HepG2 (cell line): ENCODE measurements around the gene HAT1. TPM values are rescaled to one million over a fixed set of nuclear protein-coding genes. Genes with fewer than 3 reads are reported as not detected.
A peak's percentile ranks its signal among the peaks of the same experiment; 100 is the strongest.

Source experiments
- ATF5 ChIP-seq: sonication (generic); formaldehyde crosslinking; IDR thresholded peaks from 2 replicates; pipeline ENCODE4 v1.4.0; 2020; ENCODE audit warnings: mild to moderate bottlenecking, low read depth, missing genetic modification reagents
- BRD4 ChIP-seq: sonication (generic); formaldehyde crosslinking; IDR thresholded peaks from 2 replicates; pipeline ENCODE4 v1.4.0; 2020; ENCODE audit warnings: missing genetic modification reagents
- KDM4B ChIP-seq: sonication (generic); formaldehyde crosslinking; IDR thresholded peaks from 2 replicates; pipeline ENCODE4 v1.4.0; 2020; ENCODE audit warnings: missing genetic modification reagents
- NCOA1 ChIP-seq: sonication (generic); formaldehyde crosslinking; IDR thresholded peaks from 2 replicates; pipeline ENCODE4 v1.9.0; 2021; ENCODE audit warnings: missing genetic modification reagents
- PAX8 ChIP-seq: sonication (generic); formaldehyde crosslinking; IDR thresholded peaks from 2 replicates; pipeline ENCODE4 v1.8.0; 2022; ENCODE audit warnings: mild to moderate bottlenecking, missing genetic modification reagents, borderline replicate concordance
- PHF21A ChIP-seq: sonication (generic); formaldehyde crosslinking; IDR thresholded peaks from 2 replicates; pipeline ENCODE4 v1.5.0; 2020; ENCODE audit warnings: mild to moderate bottlenecking, missing genetic modification reagents
- POLR2A ChIP-seq, 2 experiments: IDR thresholded peaks; 2 replicates each; pipeline ENCODE4 v1.6.1; 2011; ENCODE audit warnings: low read depth in 2 of 2, low read length in 2 of 2, mild to moderate bottlenecking in 1 of 2, moderate library complexity in 1 of 2; ENCODE audit not compliant: insufficient read depth in 1 of 2
- RARG ChIP-seq: sonication (generic); formaldehyde crosslinking; IDR thresholded peaks from 2 replicates; pipeline ENCODE4 v1.4.0; 2020; ENCODE audit warnings: low read depth, mild to moderate bottlenecking, missing genetic modification reagents
- REST ChIP-seq, 2 experiments: IDR thresholded peaks; 2 replicates each; pipeline ENCODE4 v1.6.1; 2011 to 2012; ENCODE audit warnings: low read length in 2 of 2, borderline replicate concordance in 1 of 2, low read depth in 1 of 2, mild to moderate bottlenecking in 1 of 2, moderate library complexity in 1 of 2
- SAFB2 ChIP-seq: sonication (generic); formaldehyde crosslinking; IDR thresholded peaks from 2 replicates; pipeline ENCODE4 v1.5.1; 2020; ENCODE audit warnings: missing genetic modification reagents, low read depth, mild to moderate bottlenecking, borderline replicate concordance
- SP140L ChIP-seq: sonication (generic); formaldehyde crosslinking; IDR thresholded peaks from 2 replicates; pipeline ENCODE4 v1.4.0; 2020; ENCODE audit warnings: missing genetic modification reagents, borderline replicate concordance
- TFDP2 ChIP-seq: sonication (generic); formaldehyde crosslinking; IDR thresholded peaks from 2 replicates; pipeline ENCODE4 v1.4.0; 2020; ENCODE audit warnings: missing genetic modification reagents
- THAP8 ChIP-seq: sonication (generic); formaldehyde crosslinking; IDR thresholded peaks from 2 replicates; pipeline ENCODE4 v1.5.1; 2020; ENCODE audit warnings: missing genetic modification reagents, mild to moderate bottlenecking, borderline replicate concordance
- TSC22D2 ChIP-seq: sonication (generic); formaldehyde crosslinking; IDR thresholded peaks from 2 replicates; pipeline ENCODE4 v1.5.1; 2020; ENCODE audit warnings: missing genetic modification reagents, mild to moderate bottlenecking, borderline replicate concordance
- ZBTB8A ChIP-seq: sonication (generic); formaldehyde crosslinking; IDR thresholded peaks from 2 replicates; pipeline ENCODE4 v1.4.0; 2020; ENCODE audit warnings: mild to moderate bottlenecking, low read depth, missing genetic modification reagents, borderline replicate concordance
- ZMYM2 ChIP-seq: sonication (generic); formaldehyde crosslinking; IDR thresholded peaks from 2 replicates; pipeline ENCODE4 v1.8.0; 2022; ENCODE audit warnings: mild to moderate bottlenecking, missing genetic modification reagents
- ZMYM3 ChIP-seq: sonication (generic); formaldehyde crosslinking; IDR thresholded peaks from 2 replicates; pipeline ENCODE4 v1.5.1; 2020; ENCODE audit warnings: mild to moderate bottlenecking, missing genetic modification reagents
- ZNF430 ChIP-seq: sonication (generic); formaldehyde crosslinking; IDR thresholded peaks from 2 replicates; pipeline ENCODE4 v1.9.0; 2021; ENCODE audit warnings: mild to moderate bottlenecking, missing genetic modification reagents
- ZNF580 ChIP-seq: IDR thresholded peaks from 2 replicates; pipeline ENCODE4 v1.6.1; 2016; ENCODE audit warnings: low read depth, borderline replicate concordance
- ZNF709 ChIP-seq: sonication (generic); formaldehyde crosslinking; IDR thresholded peaks from 2 replicates; pipeline ENCODE4 v1.5.0; 2020; ENCODE audit warnings: mild to moderate bottlenecking, missing genetic modification reagents
- ZNF878 ChIP-seq: sonication (generic); formaldehyde crosslinking; IDR thresholded peaks from 2 replicates; pipeline ENCODE4 v1.8.1; 2023; ENCODE audit warnings: mild to moderate bottlenecking, missing genetic modification reagents, moderate library complexity
- polyA plus RNA-seq, 8 experiments: library from polyadenylated mRNA; depleted of rRNA in 3 of 8; stranded (reverse) in 7 of 8; unstranded in 1 of 8; fragments of >200 nt; fragmentation: Illumina TruSeq in 4 of 8; extraction: Trizol in 4 of 8; gene quantifications; 2 replicates each; pipeline versions ENCODE4 v1.2.1 to v1.2.3, GENCODE V29; 2011 to 2016; ENCODE audit warnings: low read depth in 4 of 8, missing spikeins in 1 of 8, mixed read lengths in 1 of 8; ENCODE audit not compliant: insufficient read depth in 1 of 8
- total RNA-seq, 5 experiments: library from RNA; depleted of rRNA; stranded (reverse); fragments of >200 nt; fragmentation: Illumina TruSeq; extraction: Trizol; gene quantifications; 2 replicates each; pipeline ENCODE4 v1.2.3, GENCODE V29; 2016; ENCODE audit warnings: low read depth in 1 of 5

HAT1 gene
- total and polyA plus RNA-seq, 2 of the 13 experiments (the other 11 are each of a cell fraction or from before 2014, with no cell fraction given) = 45.4 to 119 TPM

- TF ChIP-seq REST (IDR thresholded peaks at IDR 0.05; ENCODE audit: borderline replicate concordance in 1 of 2, low read depth in 1 of 2, low read length in 2 of 2) = peak in 1 of 2 experiments; percentile 54; a peak in 1 of 4 replicates
- TF ChIP-seq THAP8 (CRISPR knock-in tag) = no peak
- TF ChIP-seq ZNF709 (CRISPR knock-in tag) = peak; percentile 74; the same call in 1 of the 2 replicates
- peak; percentile 95 for TF ChIP-seq TFDP2 (CRISPR knock-in tag)
- TF ChIP-seq RARG (CRISPR knock-in tag) = 0 out of 2 replicates have a peak, but pooled peaks have one; percentile 5
- TF ChIP-seq ZMYM3 (CRISPR knock-in tag) = no peak
- 0 out of 2 replicates have a peak, but pooled peaks have one; percentile 16 for TF ChIP-seq ATF5
- peak; percentile 46; the same call in 1 of the 2 replicates for TF ChIP-seq ZNF580 (CRISPR knock-in tag)
- peak; percentile 26; the same call in 1 of the 2 replicates for TF ChIP-seq ZBTB8A (CRISPR knock-in tag)
- TF ChIP-seq KDM4B (CRISPR knock-in tag) = no peak
- TF ChIP-seq ZMYM2 (CRISPR knock-in tag) = peak; percentile 78
- TF ChIP-seq BRD4 (CRISPR knock-in tag) = peak; percentile 76; the same call in 1 of the 2 replicates
- peak; percentile 79; the same call in 1 of the 2 replicates for TF ChIP-seq TSC22D2 (CRISPR knock-in tag)
- TF ChIP-seq SAFB2 (CRISPR knock-in tag) = peak; percentile 23; the same call in 1 of the 2 replicates
- TF ChIP-seq POLR2A (IDR thresholded peaks at IDR 0.05; ENCODE audit: insufficient read depth in 1 of 2, low read depth in 2 of 2, low read length in 2 of 2) = peak in 1 of 2 experiments; percentile 81; a peak in 3 of 4 replicates
- TF ChIP-seq ZNF430 (CRISPR knock-in tag) = peak; percentile 94
- peak; percentile 79 for TF ChIP-seq PHF21A (CRISPR knock-in tag)
- no peak; the same call in 1 of the 2 replicates for TF ChIP-seq ZNF878 (CRISPR knock-in tag)
- peak; percentile 79; the same call in 1 of the 2 replicates for TF ChIP-seq NCOA1 (CRISPR knock-in tag)
- peak; percentile 94 for TF ChIP-seq SP140L (CRISPR knock-in tag)
- 0 out of 2 replicates have a peak, but pooled peaks have one; percentile 71 for TF ChIP-seq PAX8 (CRISPR knock-in tag)
Measured at GRCh38 chr2:171922230-171923022, at the start of gene HAT1 (continued).
